ENCODE results near the gene RSPH3. TPM values are rescaled to one million over a fixed set of nuclear protein-coding genes. Genes with fewer than 3 reads are reported as not detected.

Gene RSPH3
- total RNA-seq, 1 experiment from 2014 or later: 3.0 TPM

GRCh38 chr6:158960026-158960425 is 40.0 kb downstream of the RSPH3 start:
- ChIA-PET POLR2A (no interaction called here), CTCF (no interaction called here)
- H3K27ac Mint-ChIP-seq (ENCODE audit: unreplicated experiment): no peak overlapping the region

GRCh38 chr6:158959552-158959951 is 40.5 kb downstream of the RSPH3 start:
- H3K9me3 ChIP-seq: no peaks in the 10 kb centered on the region
- H3K27me3 ChIP-seq (replicated peaks; ENCODE audit: control insufficient read depth, insufficient read depth, low read length): no peaks in the 10 kb centered on the region
- Mint-ChIP-seq H3K36me3 (ENCODE audit: insufficient read depth, unreplicated experiment) (no peaks in the 10 kb centered on the region), H3K4me1 (ENCODE audit: low read depth, unreplicated experiment) (peaks cover 7% of the 10 kb centered on the region), H3K27ac (ENCODE audit: unreplicated experiment) (no peak overlapping the region), H3K27me3 (ENCODE audit: insufficient read depth, unreplicated experiment) (no peaks in the 10 kb centered on the region), H3K9me3 (ENCODE audit: unreplicated experiment) (no peaks in the 10 kb centered on the region), H3K4me3 (ENCODE audit: unreplicated experiment) (no peak overlapping the region)
- intact Hi-C loops (cut with micrococcal nuclease; ENCODE audit: unreplicated experiment): no loop called here
- CTCF ChIA-PET: interaction anchor here (1.4 kb wide), 1 partner anchor 90 kb away, joined by 4 read pairs; no protein-coding TSS in a partner anchor
- H3K36me3 ChIP-seq (ENCODE audit: control insufficient read depth, insufficient read depth, low read length): no peaks in the 10 kb centered on the region
- no peak overlapping the region for H3K4me3 ChIP-seq (ENCODE audit: low read depth, low read length)
- POLR2A ChIA-PET: no interaction called here
- peaks cover 14% of the 10 kb centered on the region for H3K4me1 ChIP-seq
- no TSS peak for BruUV-seq (replicated peaks)
- DNase-seq: no peak
- TF ChIP-seq CTCF (IDR thresholded peaks at IDR 0.05; ENCODE audit: insufficient read depth in 1 of 2, low read depth in 1 of 2, low read length in 1 of 2, severe bottlenecking in 1 of 2, unreplicated experiment in 1 of 2): no peak

More at GRCh38 chr6:158960026-158960425, 40.0 kb downstream of the RSPH3 start:
- Histone ChIP-seq H3K4me1 (peaks cover 14% of the 10 kb centered on the region), H3K36me3 (ENCODE audit: control insufficient read depth, insufficient read depth, low read length) (no peaks in the 10 kb centered on the region), H3K4me3 (ENCODE audit: low read depth, low read length) (no peak overlapping the region), H3K27me3 (replicated peaks; ENCODE audit: control insufficient read depth, insufficient read depth, low read length) (no peaks in the 10 kb centered on the region), H3K9me3 (no peaks in the 10 kb centered on the region)
- intact Hi-C loops (cut with micrococcal nuclease; ENCODE audit: unreplicated experiment): no loop called here
- BruUV-seq (replicated peaks): no TSS peak
- H3K4me3 Mint-ChIP-seq (ENCODE audit: unreplicated experiment): no peak overlapping the region
- H3K4me1 Mint-ChIP-seq (ENCODE audit: low read depth, unreplicated experiment): peaks cover 7% of the 10 kb centered on the region
- H3K9me3 Mint-ChIP-seq (ENCODE audit: unreplicated experiment): no peaks in the 10 kb centered on the region
- no peak for TF ChIP-seq CTCF (IDR thresholded peaks at IDR 0.05; ENCODE audit: insufficient read depth in 1 of 2, low read depth in 1 of 2, low read length in 1 of 2, severe bottlenecking in 1 of 2, unreplicated experiment in 1 of 2)
- no peak for DNase-seq
- no peaks in the 10 kb centered on the region for H3K36me3 Mint-ChIP-seq (ENCODE audit: insufficient read depth, unreplicated experiment)
- no peaks in the 10 kb centered on the region for H3K27me3 Mint-ChIP-seq (ENCODE audit: insufficient read depth, unreplicated experiment)

- peak in 1 of 2 experiments; percentile 32 for DNase-seq
- H3K4me1 ChIP-seq: peaks cover 14% of the 10 kb centered on the region
- no peak overlapping the region for H3K4me3 ChIP-seq (ENCODE audit: low read depth, low read length)
- intact Hi-C loops (cut with micrococcal nuclease; ENCODE audit: unreplicated experiment): loop anchor here (1.0 kb wide), 1 partner anchor 165 kb away; no protein-coding TSS in a partner anchor
- no TSS peak for BruUV-seq (replicated peaks)
- TF ChIP-seq CTCF (IDR thresholded peaks at IDR 0.05; ENCODE audit: insufficient read depth in 1 of 2, low read depth in 1 of 2, low read length in 1 of 2, severe bottlenecking in 1 of 2, unreplicated experiment in 1 of 2): peak in 1 of 2 experiments; percentile 15
- no peaks in the 10 kb centered on the region for H3K27me3 Mint-ChIP-seq (ENCODE audit: insufficient read depth, unreplicated experiment)
- H3K27me3 ChIP-seq (replicated peaks; ENCODE audit: control insufficient read depth, insufficient read depth, low read length): no peaks in the 10 kb centered on the region
- POLR2A ChIA-PET: interaction anchor here (0.8 kb wide), 1 partner anchor 90 kb away, joined by 5 read pairs; no protein-coding TSS in a partner anchor
- H3K27ac Mint-ChIP-seq (ENCODE audit: unreplicated experiment): peak overlapping the region; percentile 77
- H3K9me3 ChIP-seq: no peaks in the 10 kb centered on the region
- no peaks in the 10 kb centered on the region for H3K9me3 Mint-ChIP-seq (ENCODE audit: unreplicated experiment)
- H3K4me1 Mint-ChIP-seq (ENCODE audit: low read depth, unreplicated experiment): peaks cover 7% of the 10 kb centered on the region
- no peaks in the 10 kb centered on the region for H3K36me3 Mint-ChIP-seq (ENCODE audit: insufficient read depth, unreplicated experiment)
- H3K36me3 ChIP-seq (ENCODE audit: control insufficient read depth, insufficient read depth, low read length): no peaks in the 10 kb centered on the region
- H3K4me3 Mint-ChIP-seq (ENCODE audit: unreplicated experiment): peak overlapping the region; percentile 15
- CTCF ChIA-PET: interaction anchor here (0.5 to 1.4 kb wide), 6 partner anchors 84 to 252 kb away, joined by 3 to 4 read pairs (median 4); no protein-coding TSS in a partner anchor
Measured at GRCh38 chr6:158958504-158959386, 41.3 kb downstream of the RSPH3 start.
